ENCODE results near the gene AMDHD1. TPM values are rescaled to one million over a fixed set of nuclear protein-coding genes. Genes with fewer than 3 reads are reported as not detected.

AMDHD1 gene
- total RNA-seq, 1 donor from 2014 or later, result 0.42 TPM

GRCh38 chr12:95995238-95996031 is 52.3 kb downstream of the AMDHD1 start:
- DNase-seq (ENCODE audit: low spot score), result no peak
- no peak overlapping the region for H3K4me3 Mint-ChIP-seq (ENCODE audit: unreplicated experiment)

GRCh38 chr12:95996034-95996658 is 53.0 kb downstream of the AMDHD1 start, which contains the start of gene HAL:
Gene HAL (minus strand): TSS chr12:95996344. CDS start chr12:95995910, 434 bp downstream.
- H3K36me3 Mint-ChIP-seq (ENCODE audit: low read depth), result peaks cover 12% of the 10 kb centered on the region
- TF ChIP-seq CTCF (IDR thresholded peaks at IDR 0.05), result no peak
- H3K27me3 Mint-ChIP-seq (ENCODE audit: low read depth), result no peaks in the 10 kb centered on the region
- H3K27ac Mint-ChIP-seq (ENCODE audit: unreplicated experiment), result no peak within 1 kb of the TSS
- no peak within 1 kb of the TSS for H3K4me3 Mint-ChIP-seq (ENCODE audit: unreplicated experiment)
- H3K4me1 Mint-ChIP-seq (ENCODE audit: low read depth), result peaks cover 7% of the 10 kb centered on the region
- DNase-seq (ENCODE audit: low spot score), result no peak
- no peaks in the 10 kb centered on the region for H3K9me3 Mint-ChIP-seq (ENCODE audit: low read depth)

More at GRCh38 chr12:95995238-95996031, 52.3 kb downstream of the AMDHD1 start:
- TF ChIP-seq CTCF (IDR thresholded peaks at IDR 0.05), result no peak
- Mint-ChIP-seq H3K36me3 (ENCODE audit: low read depth) (peaks cover 10% of the 10 kb centered on the region), H3K9me3 (ENCODE audit: low read depth) (no peaks in the 10 kb centered on the region), H3K27ac (ENCODE audit: unreplicated experiment) (no peak overlapping the region), H3K4me1 (ENCODE audit: low read depth) (peaks cover 7% of the 10 kb centered on the region), H3K27me3 (ENCODE audit: low read depth) (no peaks in the 10 kb centered on the region)

GRCh38 chr12:95997276-95997675 is 54.1 kb downstream of the AMDHD1 start:
- TF ChIP-seq CTCF (IDR thresholded peaks at IDR 0.05), result no peak
- peaks cover 12% of the 10 kb centered on the region for H3K36me3 Mint-ChIP-seq (ENCODE audit: low read depth)
- no peak overlapping the region for H3K27ac Mint-ChIP-seq (ENCODE audit: unreplicated experiment)
- no peaks in the 10 kb centered on the region for H3K9me3 Mint-ChIP-seq (ENCODE audit: low read depth)
- no peaks in the 10 kb centered on the region for H3K27me3 Mint-ChIP-seq (ENCODE audit: low read depth)
- H3K4me3 Mint-ChIP-seq (ENCODE audit: unreplicated experiment), result no peak overlapping the region
- peaks cover 7% of the 10 kb centered on the region for H3K4me1 Mint-ChIP-seq (ENCODE audit: low read depth)
- no peak for DNase-seq (ENCODE audit: low spot score)

GRCh38 chr12:95997911-95998510 is 54.9 kb downstream of the AMDHD1 start:
- Mint-ChIP-seq H3K4me3 (ENCODE audit: unreplicated experiment) (no peak overlapping the region), H3K27me3 (ENCODE audit: low read depth) (no peaks in the 10 kb centered on the region), H3K9me3 (ENCODE audit: low read depth) (no peaks in the 10 kb centered on the region), H3K4me1 (ENCODE audit: low read depth) (peaks cover 7% of the 10 kb centered on the region), H3K36me3 (ENCODE audit: low read depth) (peaks cover 14% of the 10 kb centered on the region), H3K27ac (ENCODE audit: unreplicated experiment) (no peak overlapping the region)
- no peak for DNase-seq (ENCODE audit: low spot score)
- TF ChIP-seq CTCF (IDR thresholded peaks at IDR 0.05), result no peak

GRCh38 chr12:95998611-95999286 is 55.6 kb downstream of the AMDHD1 start:
- Mint-ChIP-seq H3K27ac (ENCODE audit: unreplicated experiment) (peak overlapping the region; percentile 15), H3K27me3 (ENCODE audit: low read depth) (no peaks in the 10 kb centered on the region), H3K9me3 (ENCODE audit: low read depth) (no peaks in the 10 kb centered on the region), H3K4me1 (ENCODE audit: low read depth) (peaks cover 7% of the 10 kb centered on the region), H3K36me3 (ENCODE audit: low read depth) (peaks cover 12% of the 10 kb centered on the region), H3K4me3 (ENCODE audit: unreplicated experiment) (no peak overlapping the region)
- TF ChIP-seq CTCF (IDR thresholded peaks at IDR 0.05), result peak; percentile 84
- no peak for DNase-seq (ENCODE audit: low spot score)

Data from chondrocyte (in vitro differentiated cells).